DOHH2 (cell line): ENCODE measurements around the gene GRK6.
A peak's percentile ranks its signal among the peaks of the same experiment; 100 is the strongest.

Source experiments
- H3F3A ChIP-seq: fragments of 200-600 bp; sonication (generic), shearing (Covaris generic); 2 replicates; pipeline ENCODE4 v1.6.0; 2016; ENCODE audit warnings: antibody characterized with exemption, mild to moderate bottlenecking; ENCODE audit not compliant: control insufficient read depth, insufficient read depth
- H3K27ac ChIP-seq: fragments of 200-600 bp; sonication (generic); 2 replicates; pipeline ENCODE4 v1.5.1; 2014; ENCODE audit warnings: low read depth, mild to moderate bottlenecking, low read length, moderate library complexity
- H3K27me3 ChIP-seq: fragments of 200-600 bp; sonication (generic); 2 replicates; pipeline ENCODE4 v1.6.1; 2014; ENCODE audit warnings: mild to moderate bottlenecking, low read length, mixed read lengths; ENCODE audit not compliant: control insufficient read depth
- H3K36me3 ChIP-seq: fragments of 200-600 bp; sonication (generic); 2 replicates; pipeline ENCODE4 v1.6.1; 2014; ENCODE audit warnings: mild to moderate bottlenecking, low read length, moderate library complexity, mixed read lengths; ENCODE audit not compliant: control insufficient read depth
- H3K4me1 ChIP-seq: fragments of 200-600 bp; sonication (generic); 2 replicates; pipeline ENCODE4 v1.6.1; 2014; ENCODE audit warnings: mild to moderate bottlenecking, low read length, mixed read lengths; ENCODE audit not compliant: control insufficient read depth
- H3K4me2 ChIP-seq: fragments of 200-600 bp; sonication (generic); 2 replicates; pipeline ENCODE4 v1.6.0; 2014; ENCODE audit warnings: mild to moderate bottlenecking, low read length, moderate library complexity
- H3K4me3 ChIP-seq: fragments of 200-600 bp; sonication (generic); 2 replicates; pipeline ENCODE4 v1.5.1; 2014; ENCODE audit warnings: mild to moderate bottlenecking, low read length, mixed read lengths
- H3K79me2 ChIP-seq: fragments of 200-600 bp; sonication (generic); 2 replicates; pipeline ENCODE4 v1.6.1; 2014; ENCODE audit warnings: mild to moderate bottlenecking, low read length, mixed read lengths; ENCODE audit not compliant: control insufficient read depth
- H3K9me2 ChIP-seq: fragments of 200-600 bp; sonication (generic); replicated peaks from 2 replicates; pipeline ENCODE4 v1.6.1; 2014; ENCODE audit warnings: mild to moderate bottlenecking, low read length, mixed read lengths; ENCODE audit not compliant: control insufficient read depth
- H3K9me3 ChIP-seq: fragments of 200-600 bp; sonication (generic); 2 replicates; pipeline ENCODE4 v1.6.1; 2014; ENCODE audit warnings: antibody characterized with exemption, low read length, mixed read lengths; ENCODE audit not compliant: control insufficient read depth, insufficient read depth
- H4K20me1 ChIP-seq: fragments of 200-600 bp; sonication (generic); 2 replicates; pipeline ENCODE4 v1.6.0; 2014; ENCODE audit warnings: low read depth, mild to moderate bottlenecking, antibody characterized with exemption, low read length, moderate library complexity; ENCODE audit not compliant: control insufficient read depth, insufficient read depth
- EZH2phosphoT487 ChIP-seq: fragments of 200-600 bp; sonication (generic); IDR thresholded peaks from 2 replicates; pipeline ENCODE4 v1.6.1; 2017; ENCODE audit warnings: borderline replicate concordance, mild to moderate bottlenecking, antibody characterized with exemption, low read length, moderate library complexity, mixed read lengths
- TF ChIP-seq, protein P1 (sequence below): fragments of 200-600 bp; sonication (generic); IDR thresholded peaks from one replicate; pipeline ENCODE4 v1.5.1; 2014; ENCODE audit warnings: antibody characterized with exemption, mild to moderate bottlenecking, low read depth, low read length; ENCODE audit not compliant: poor library complexity, severe bottlenecking

GRK6 gene

DNA sequence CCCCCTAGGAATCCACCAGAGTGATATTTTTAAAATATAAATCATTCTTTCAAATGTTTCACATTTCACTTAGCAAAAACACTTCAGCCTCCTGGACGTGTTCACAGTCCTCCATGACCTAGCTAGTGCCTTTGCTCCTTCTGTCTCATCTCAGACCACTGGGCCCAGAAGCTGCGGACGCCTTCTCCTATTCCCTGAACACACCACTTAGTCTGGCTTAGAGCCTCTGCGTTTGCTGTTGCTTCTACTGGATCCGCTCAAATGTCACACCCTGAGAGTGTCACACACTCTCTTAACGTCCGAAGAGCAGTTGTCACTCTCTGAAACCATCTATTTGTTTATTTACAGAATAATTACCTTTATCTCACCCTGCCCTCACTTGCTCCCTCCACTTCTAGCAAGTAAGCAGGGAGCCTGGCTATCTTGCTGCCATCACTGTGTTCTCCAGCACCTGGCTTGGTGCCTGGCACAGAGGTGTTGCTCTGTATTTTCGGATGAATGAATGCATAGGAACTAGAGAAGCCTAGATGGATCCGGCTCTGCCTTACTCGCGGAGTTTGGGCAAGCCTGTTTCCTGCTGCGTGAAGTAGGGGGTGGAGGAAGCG lies 1.2 kb upstream of the GRK6 start:
- TF ChIP-seq, protein P1, sequence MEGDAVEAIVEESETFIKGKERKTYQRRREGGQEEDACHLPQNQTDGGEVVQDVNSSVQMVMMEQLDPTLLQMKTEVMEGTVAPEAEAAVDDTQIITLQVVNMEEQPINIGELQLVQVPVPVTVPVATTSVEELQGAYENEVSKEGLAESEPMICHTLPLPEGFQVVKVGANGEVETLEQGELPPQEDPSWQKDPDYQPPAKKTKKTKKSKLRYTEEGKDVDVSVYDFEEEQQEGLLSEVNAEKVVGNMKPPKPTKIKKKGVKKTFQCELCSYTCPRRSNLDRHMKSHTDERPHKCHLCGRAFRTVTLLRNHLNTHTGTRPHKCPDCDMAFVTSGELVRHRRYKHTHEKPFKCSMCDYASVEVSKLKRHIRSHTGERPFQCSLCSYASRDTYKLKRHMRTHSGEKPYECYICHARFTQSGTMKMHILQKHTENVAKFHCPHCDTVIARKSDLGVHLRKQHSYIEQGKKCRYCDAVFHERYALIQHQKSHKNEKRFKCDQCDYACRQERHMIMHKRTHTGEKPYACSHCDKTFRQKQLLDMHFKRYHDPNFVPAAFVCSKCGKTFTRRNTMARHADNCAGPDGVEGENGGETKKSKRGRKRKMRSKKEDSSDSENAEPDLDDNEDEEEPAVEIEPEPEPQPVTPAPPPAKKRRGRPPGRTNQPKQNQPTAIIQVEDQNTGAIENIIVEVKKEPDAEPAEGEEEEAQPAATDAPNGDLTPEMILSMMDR: no peak
- TF ChIP-seq EZH2phosphoT487: no peak
- H3F3A ChIP-seq: peaks cover 12% of the 10 kb centered on the region
- H3K27me3 ChIP-seq: no peaks in the 10 kb centered on the region
- H3K9me3 ChIP-seq: no peaks in the 10 kb centered on the region
- peak overlapping the region; percentile 90 for H3K4me2 ChIP-seq
- H3K4me1 ChIP-seq: peaks cover 37% of the 10 kb centered on the region
- no peaks in the 10 kb centered on the region for H4K20me1 ChIP-seq
- H3K36me3 ChIP-seq: peaks cover 25% of the 10 kb centered on the region
- peak overlapping the region; percentile 87 for H3K4me3 ChIP-seq
- H3K27ac ChIP-seq: peak overlapping the region; percentile 56
- H3K79me2 ChIP-seq: peaks cover 35% of the 10 kb centered on the region
- no peaks in the 10 kb centered on the region for H3K9me2 ChIP-seq

DNA sequence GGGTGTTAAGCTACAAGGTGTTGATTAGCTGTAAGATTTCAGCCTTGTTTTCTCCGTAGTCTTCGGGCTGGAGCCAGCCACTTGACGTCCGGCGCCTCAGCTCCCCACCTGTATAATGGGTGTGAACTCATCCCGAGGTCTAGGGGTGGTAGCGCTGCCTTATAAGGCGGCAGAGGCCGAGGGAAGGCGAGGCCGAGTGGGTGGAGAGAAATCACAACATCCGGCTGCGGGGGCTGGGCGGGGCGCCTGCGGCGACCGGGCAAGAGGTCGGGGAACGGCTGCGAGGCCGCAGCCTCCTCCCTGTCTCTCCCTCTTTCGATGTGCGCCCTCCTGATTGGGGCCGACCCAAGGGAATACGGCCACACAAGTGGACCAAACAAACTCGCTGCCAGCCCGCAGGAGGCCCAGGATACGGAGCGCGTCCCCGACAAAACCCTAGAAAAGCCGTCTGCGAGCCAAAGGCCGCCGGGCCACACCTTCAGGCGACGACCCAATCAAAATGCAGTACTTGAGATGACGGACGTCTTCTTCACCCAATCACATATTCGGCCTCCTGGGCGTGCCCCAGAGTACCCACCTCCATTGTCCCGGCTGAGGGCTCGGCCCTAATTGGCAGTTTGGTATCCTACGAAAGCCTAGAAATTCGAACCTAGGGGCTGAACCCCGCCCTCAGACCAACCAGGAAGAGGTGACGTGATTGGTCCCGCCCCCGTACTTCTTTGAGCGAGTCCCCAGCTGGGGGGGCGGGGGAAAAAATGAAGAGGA lies 493 bp upstream of the GRK6 start:
- Histone ChIP-seq H3K4me2 (peak overlapping the region; percentile 90), H4K20me1 (no peaks in the 10 kb centered on the region), H3K27ac (peak overlapping the region; percentile 56), H3K4me1 (peaks cover 44% of the 10 kb centered on the region), H3K9me3 (no peaks in the 10 kb centered on the region), H3F3A (peaks cover 19% of the 10 kb centered on the region), H3K36me3 (peaks cover 32% of the 10 kb centered on the region), H3K9me2 (no peaks in the 10 kb centered on the region), H3K4me3 (peak overlapping the region; percentile 87), H3K27me3 (no peaks in the 10 kb centered on the region), H3K79me2 (peaks cover 40% of the 10 kb centered on the region)
- no peak for TF ChIP-seq EZH2phosphoT487
- TF ChIP-seq, protein P1: no peak

DNA sequence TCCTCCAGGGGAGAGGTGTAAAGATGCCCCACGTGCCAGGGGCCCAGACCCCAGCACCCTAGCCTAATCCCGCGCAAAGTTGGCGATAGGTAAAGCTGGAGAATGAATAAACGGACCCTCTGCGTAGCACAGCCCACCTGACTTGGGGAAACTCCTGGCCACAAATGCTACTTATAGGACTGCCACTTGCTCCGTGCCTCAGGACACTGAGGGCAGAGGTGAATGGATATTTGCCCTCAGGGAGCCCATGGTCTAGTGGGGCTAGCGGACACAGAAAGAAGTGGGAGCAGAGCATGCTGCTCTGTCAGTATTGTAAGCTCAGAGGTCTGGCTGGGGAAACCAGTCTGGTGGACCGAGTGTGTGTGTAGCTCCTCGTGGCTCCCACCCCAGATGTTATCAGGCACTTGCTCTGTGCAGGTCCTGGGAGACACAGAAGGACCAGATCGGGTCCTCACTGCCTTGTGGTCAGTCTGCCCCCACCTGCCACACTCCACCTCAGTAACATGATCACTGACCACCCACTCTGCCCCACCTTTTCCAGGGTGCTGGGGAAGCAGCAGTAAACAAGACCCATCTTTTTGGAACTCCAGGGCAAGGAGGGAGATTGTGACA lies 841 bp downstream of the GRK6 start:
- H3K9me3 ChIP-seq: no peaks in the 10 kb centered on the region
- H3K79me2 ChIP-seq: peaks cover 46% of the 10 kb centered on the region
- peak overlapping the region; percentile 94 for H3K27ac ChIP-seq
- peaks cover 57% of the 10 kb centered on the region for H3K4me1 ChIP-seq
- H3K36me3 ChIP-seq: peaks cover 39% of the 10 kb centered on the region
- no peaks in the 10 kb centered on the region for H3K9me2 ChIP-seq
- H3K27me3 ChIP-seq: no peaks in the 10 kb centered on the region
- peak overlapping the region; percentile 90 for H3K4me2 ChIP-seq
- no peak for TF ChIP-seq EZH2phosphoT487
- TF ChIP-seq, protein P1: no peak
- H3F3A ChIP-seq: peaks cover 26% of the 10 kb centered on the region
- peak overlapping the region; percentile 77 for H3K4me3 ChIP-seq
- peaks cover 2% of the 10 kb centered on the region; the same call in 1 of the 2 replicates for H4K20me1 ChIP-seq
